ENCODE measurements around the gene EPM2AIP1.

- TF ChIP-seq EZH2 (IDR thresholded peaks at IDR 0.05; ENCODE audit: insufficient read depth, poor library complexity, severe bottlenecking) (no peak), EZH2phosphoT487 (IDR thresholded peaks at IDR 0.05; ENCODE audit: insufficient read depth, low read depth) (no peak)
Observed at GRCh38 chr3:36937492-36937891, 55.4 kb downstream of the EPM2AIP1 start.
